ENCODE results near the gene PLET1.

DNA sequence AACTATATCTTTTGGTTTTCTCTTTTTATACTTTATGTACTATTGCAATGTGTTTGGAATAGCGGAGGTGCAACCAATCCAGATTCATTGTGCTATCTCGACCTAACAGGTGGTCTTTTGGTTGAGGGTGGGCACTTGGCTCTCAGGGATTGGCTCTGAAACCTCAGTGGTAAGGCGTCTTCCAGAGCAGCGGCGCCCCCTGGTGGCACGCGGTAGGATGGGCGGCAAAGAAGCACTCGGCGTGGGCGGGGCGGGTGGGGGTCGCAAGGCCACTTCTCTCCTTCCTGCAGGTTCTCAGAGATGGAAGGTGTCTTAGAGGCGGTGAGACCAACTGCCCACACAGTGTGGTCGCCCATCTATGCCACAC, 19.2 kb upstream of the PLET1 start:
- TF ChIP-seq POLR2A (IDR thresholded peaks at IDR 0.05; ENCODE audit: low read length): no peak
- no peak for TF ChIP-seq GATA1 (IDR thresholded peaks at IDR 0.05; ENCODE audit: low read depth, low read length)
